A673 (cell line): ENCODE data around the gene IL37. TPM values are rescaled to one million over a fixed set of nuclear protein-coding genes. Genes with fewer than 3 reads are reported as not detected.

ENCODE experiments used
- BruUV-seq: library from RNA; stranded (reverse); fragments of 400-500 nt; replicated peaks from 2 replicates; lab custom pipeline; 2021; lab: Mats Ljungman, UMichigan
- CTCF ChIA-PET: fragments of 300-600 bp; sonication (Branson Sonifier 250); formaldehyde crosslinking; loops from one replicate; lab custom pipeline; 2022; ENCODE audit warnings: antibody characterized with exemption; lab: Charles Lee
- POLR2A ChIA-PET: fragments of 300-600 bp; sonication (Branson Sonifier 250); formaldehyde crosslinking; loops from one replicate; lab custom pipeline; 2022; ENCODE audit warnings: antibody characterized with exemption; ENCODE audit not compliant: low non-redundant PET; lab: Charles Lee
- DNase-seq: peaks from one replicate; pipeline ENCODE4 v3.0.0-alpha.2; 2015; ENCODE audit warnings: low spot score
- H3K27ac ChIP-seq: fragments of 200-600 bp; sonication (generic); 2 replicates; pipeline ENCODE4 v1.5.1; 2016; ENCODE audit warnings: mixed run types, low read depth, mild to moderate bottlenecking, mixed read lengths, antibody characterized with exemption, low read length; ENCODE audit not compliant: poor library complexity, severe bottlenecking
- H3K27me3 ChIP-seq: fragments of 200-600 bp; sonication (generic); replicated peaks from 2 replicates; pipeline ENCODE4 v1.6.1; 2017; ENCODE audit warnings: mixed run types, low read depth, mild to moderate bottlenecking, mixed read lengths, antibody characterized with exemption, low read length; ENCODE audit not compliant: insufficient read depth, poor library complexity
- H3K36me3 ChIP-seq: fragments of 200-600 bp; sonication (generic); 2 replicates; pipeline ENCODE4 v1.6.1; 2016; ENCODE audit warnings: mixed run types, mild to moderate bottlenecking, mixed read lengths, antibody characterized with exemption, low read length; ENCODE audit not compliant: insufficient read depth, poor library complexity, severe bottlenecking
- H3K4me1 ChIP-seq: fragments of 200-600 bp; sonication (generic); 2 replicates; pipeline ENCODE4 v1.6.1; 2017; ENCODE audit warnings: mixed run types, mild to moderate bottlenecking, mixed read lengths, antibody characterized with exemption, low read length; ENCODE audit not compliant: insufficient read depth, poor library complexity, severe bottlenecking
- H3K4me3 ChIP-seq: fragments of 200-600 bp; sonication (generic); 2 replicates; pipeline ENCODE4 v1.5.1; 2016; ENCODE audit warnings: low read depth, mixed run types, mild to moderate bottlenecking, mixed read lengths, low read length; ENCODE audit not compliant: poor library complexity, severe bottlenecking
- H3K9me3 ChIP-seq: fragments of 200-600 bp; sonication (generic); 2 replicates; pipeline ENCODE4 v1.6.1; 2016; ENCODE audit warnings: mixed run types, low read depth, mild to moderate bottlenecking, mixed read lengths, antibody characterized with exemption, low read length; ENCODE audit not compliant: poor library complexity, severe bottlenecking
- CTCF ChIP-seq: fragments of 300-800, 200-600 bp; sonication (generic); conservative IDR thresholded peaks from 2 replicates; pipeline ENCODE4 v1.5.1; 2017; ENCODE audit warnings: low read depth, mild to moderate bottlenecking, antibody characterized with exemption, low read length, moderate library complexity, mixed read lengths
- EZH2 ChIP-seq: fragments of 200-600 bp; sonication (generic); IDR thresholded peaks from 2 replicates; pipeline ENCODE4 v1.6.1; 2017; ENCODE audit warnings: borderline replicate concordance, low read depth, mild to moderate bottlenecking, mixed read lengths, antibody characterized with exemption, low read length; ENCODE audit not compliant: poor library complexity, severe bottlenecking
- intact Hi-C: fragments of 100-400 bp; cut with micrococcal nuclease; formaldehyde crosslinking; loops from one replicate; pipeline ENCODE4 v1.10.0; 2022; ENCODE audit not compliant: unreplicated experiment
- total RNA-seq: library from RNA; stranded (reverse); gene quantifications from 2 replicates; pipeline ENCODE4 v1.2.3, GENCODE V29; 2021

Gene IL37
- total RNA-seq, 1 experiment from 2014 or later, result not detected

GRCh38 chr2:112916145-112916571 lies 5.2 kb downstream of the IL37 start:
- ChIA-PET POLR2A (no interaction called here), CTCF (interaction anchor here (0.6 kb wide), 1 partner anchor 409 kb away, joined by 5 read pairs; no protein-coding TSS in a partner anchor)
- intact Hi-C loops, result no loop called here
- no peak for DNase-seq
- H3K36me3 ChIP-seq, result no peaks in the 10 kb centered on the region
- H3K4me3 ChIP-seq, result no peak overlapping the region
- no peaks in the 10 kb centered on the region for H3K4me1 ChIP-seq
- BruUV-seq, result no TSS peak
- TF ChIP-seq CTCF (no peak), EZH2 (no peak)
- H3K9me3 ChIP-seq, result no peaks in the 10 kb centered on the region
- no peak overlapping the region for H3K27ac ChIP-seq
- H3K27me3 ChIP-seq, result no peaks in the 10 kb centered on the region

- no peaks in the 10 kb centered on the region for H3K4me1 ChIP-seq
- no peak for TF ChIP-seq CTCF
- H3K4me3 ChIP-seq, result no peak overlapping the region
- no peaks in the 10 kb centered on the region for H3K36me3 ChIP-seq
- ChIA-PET CTCF (no interaction called here), POLR2A (no interaction called here)
- H3K9me3 ChIP-seq, result no peaks in the 10 kb centered on the region
- no peaks in the 10 kb centered on the region for H3K27me3 ChIP-seq
- intact Hi-C loops, result no loop called here
- BruUV-seq, result no TSS peak
- H3K27ac ChIP-seq, result no peak overlapping the region
- DNase-seq, result no peak
Measured at GRCh38 chr2:112916625-112917247, 5.8 kb downstream of the IL37 start.

- no peak overlapping the region for H3K27ac ChIP-seq
- no peaks in the 10 kb centered on the region for H3K9me3 ChIP-seq
- H3K4me3 ChIP-seq, result no peak overlapping the region
- no TSS peak for BruUV-seq
- POLR2A ChIA-PET, result no interaction called here
- no peaks in the 10 kb centered on the region for H3K36me3 ChIP-seq
- TF ChIP-seq EZH2, result no peak
- CTCF ChIA-PET, result no interaction called here
- DNase-seq, result no peak
- intact Hi-C loops, result no loop called here
- no peaks in the 10 kb centered on the region for H3K4me1 ChIP-seq
- H3K27me3 ChIP-seq, result no peaks in the 10 kb centered on the region
Measured at GRCh38 chr2:112917856-112918255, 6.9 kb downstream of the IL37 start.

GRCh38 chr2:112918256-112918655 lies 7.3 kb downstream of the IL37 start:
- no peak overlapping the region for H3K27ac ChIP-seq
- H3K4me3 ChIP-seq, result no peak overlapping the region
- no peaks in the 10 kb centered on the region for H3K36me3 ChIP-seq
- no peaks in the 10 kb centered on the region for H3K4me1 ChIP-seq
- POLR2A ChIA-PET, result no interaction called here
- no TSS peak for BruUV-seq
- intact Hi-C loops, result no loop called here
- no peak for DNase-seq
- no peak for TF ChIP-seq CTCF
- no peak for TF ChIP-seq EZH2
- no peaks in the 10 kb centered on the region for H3K27me3 ChIP-seq
- no peaks in the 10 kb centered on the region for H3K9me3 ChIP-seq
- CTCF ChIA-PET, result no interaction called here
